Measurements from ENCODE around the gene GSN. TPM values are rescaled to one million over a fixed set of nuclear protein-coding genes. Genes with fewer than 3 reads are reported as not detected.

GSN gene
- polyA plus RNA-seq, 2 of the 4 experiments (the other 2 are of a cell fraction), result 33.7 to 77.2 TPM

GRCh38 chr9:121278477-121279261, 10.7 kb downstream of the GSN start:
- Histone ChIP-seq H3K4me1 (peaks cover 57% of the 10 kb centered on the region), H3K4me2 (peak overlapping the region; percentile 57), H3K27ac (peak overlapping the region; percentile 58 to 83), H3K4me3 (no peak overlapping the region), H3K9me3 (no peaks in the 10 kb centered on the region)
- peak; percentile 75 to 87 for ATAC-seq
- CTCF ChIA-PET, result interaction anchor here (0.5 to 2.7 kb wide), 52 partner anchors 9 to 250 kb away, joined by 3 to 46 read pairs (median 5); partner anchors contain the start of gene GSN
- WGBS (ENCODE audit: missing lambda C conversion rate), result 23% methylated on average over 13 of the region's 13 CpGs
- no peak for FAIRE-seq
- POLR2A ChIA-PET, result interaction anchor here (1.2 to 1.8 kb wide), 3 partner anchors 8 to 77 kb away, joined by 3 to 24 read pairs (median 12); partner anchors contain the start of genes GSN and RAB14
- DNase-seq (ENCODE audit: low read depth in 1 of 2, low spot score in 1 of 2), result peak in 1 of 2 experiments; percentile 75
- peak; percentile 73 for TF ChIP-seq E2F6 (IDR thresholded peaks at IDR 0.05; ENCODE audit: borderline replicate concordance, low read depth)
- no peak for TF ChIP-seq CHD4 (IDR thresholded peaks at IDR 0.05; ENCODE audit: borderline replicate concordance)
- TF ChIP-seq HDAC2 (IDR thresholded peaks at IDR 0.05), result no peak
- TF ChIP-seq NR3C1 (IDR thresholded peaks at IDR 0.05), result no peak
- TF ChIP-seq MAFK (IDR thresholded peaks at IDR 0.05; ENCODE audit: partially characterized antibody), result peak; percentile 69
- 0 out of 2 replicates have a peak, but pooled peaks have one; percentile 24 for TF ChIP-seq MYC (IDR thresholded peaks at IDR 0.05; ENCODE audit: borderline replicate concordance, low read length)
- TF ChIP-seq RNF2 (IDR thresholded peaks at IDR 0.05; ENCODE audit: borderline replicate concordance, low read depth), result no peak
- TF ChIP-seq BHLHE40 (IDR thresholded peaks at IDR 0.05; ENCODE audit: low read depth, low read length), result peak; percentile 98
- TF ChIP-seq RFX5 (IDR thresholded peaks at IDR 0.05), result no peak
- TF ChIP-seq TFCP2L1 (CRISPR knock-in tag; IDR thresholded peaks at IDR 0.05), result 0 out of 2 replicates have a peak, but pooled peaks have one; percentile 30
- TF ChIP-seq HES2 (IDR thresholded peaks at IDR 0.05), result no peak
- TF ChIP-seq FOXS1 (CRISPR knock-in tag; IDR thresholded peaks at IDR 0.05), result no peak
- TF ChIP-seq JUN (IDR thresholded peaks at IDR 0.05), result no peak
- no peak for TF ChIP-seq CBX8 (IDR thresholded peaks at IDR 0.05)
- TF ChIP-seq PHF8 (IDR thresholded peaks at IDR 0.05; ENCODE audit: borderline replicate concordance, low read depth), result no peak
- TF ChIP-seq MAX (IDR thresholded peaks at IDR 0.05), result peak; percentile 95
- 0 out of 2 replicates have a peak, but pooled peaks have one; percentile 6 for TF ChIP-seq FOSL2 (IDR thresholded peaks at IDR 0.05)
- TF ChIP-seq FOSL2 (CRISPR knock-in tag; IDR thresholded peaks at IDR 0.05), result no peak; the same call in 1 of the 2 replicates
- peak; percentile 88 for TF ChIP-seq CTCF (IDR thresholded peaks at IDR 0.05)
- TF ChIP-seq RCOR1 (IDR thresholded peaks at IDR 0.05; ENCODE audit: low read depth, low read length), result no peak
- TF ChIP-seq HOXB13 (CRISPR knock-in tag; IDR thresholded peaks at IDR 0.05; ENCODE audit: low read depth), result 0 out of 2 replicates have a peak, but pooled peaks have one; percentile 48
- no peak for TF ChIP-seq PBX3 (IDR thresholded peaks at IDR 0.05)
- TF ChIP-seq POLR2AphosphoS2 (conservative IDR thresholded peaks at IDR 0.05; ENCODE audit: low read length), result no peak
- no peak for TF ChIP-seq REST (IDR thresholded peaks at IDR 0.05)
- peak; percentile 68 for TF ChIP-seq SMC3 (IDR thresholded peaks at IDR 0.05)
- peak; percentile 80 to 85 for TF ChIP-seq RAD21 (conservative IDR thresholded peaks at IDR 0.05 in 1 of 2, IDR thresholded peaks at IDR 0.05 in 1 of 2)
- no peak for TF ChIP-seq EHF (CRISPR knock-in tag; IDR thresholded peaks at IDR 0.05)
- TF ChIP-seq ELK1 (IDR thresholded peaks at IDR 0.05; ENCODE audit: low read depth, low read length), result no peak
- no peak for TF ChIP-seq BCL3 (IDR thresholded peaks at IDR 0.05)

Measured in A549 (cell line).